ENCODE measurements around the gene NRG3.

The NRG3 gene

DNA sequence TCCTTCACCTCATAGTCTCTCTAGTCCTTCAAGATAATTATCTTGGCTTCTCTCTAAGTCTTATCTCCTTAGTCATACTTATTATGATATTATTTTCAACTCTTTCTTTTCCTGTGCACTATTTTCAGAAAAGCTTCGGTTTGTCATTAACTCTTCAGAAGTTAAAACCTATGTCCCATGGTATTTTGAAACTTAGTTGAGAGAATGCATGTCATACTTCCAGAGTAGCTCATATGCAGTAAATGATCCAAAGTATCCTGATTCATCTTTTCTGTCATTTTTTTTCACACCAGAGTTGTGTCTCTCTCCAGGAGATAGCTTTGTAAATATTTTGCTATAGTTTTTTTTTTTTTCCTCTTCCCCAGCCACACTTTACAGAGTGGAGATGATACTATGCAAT, 1008.6 kb downstream of the NRG3 start:
- ChIA-PET POLR2A (no interaction called here), CTCF (interaction anchor here (1.1 to 1.2 kb wide), 2 partner anchors 852 to 987 kb away, joined by 3 read pairs; no protein-coding TSS in a partner anchor)
- TF ChIP-seq, protein P1, sequence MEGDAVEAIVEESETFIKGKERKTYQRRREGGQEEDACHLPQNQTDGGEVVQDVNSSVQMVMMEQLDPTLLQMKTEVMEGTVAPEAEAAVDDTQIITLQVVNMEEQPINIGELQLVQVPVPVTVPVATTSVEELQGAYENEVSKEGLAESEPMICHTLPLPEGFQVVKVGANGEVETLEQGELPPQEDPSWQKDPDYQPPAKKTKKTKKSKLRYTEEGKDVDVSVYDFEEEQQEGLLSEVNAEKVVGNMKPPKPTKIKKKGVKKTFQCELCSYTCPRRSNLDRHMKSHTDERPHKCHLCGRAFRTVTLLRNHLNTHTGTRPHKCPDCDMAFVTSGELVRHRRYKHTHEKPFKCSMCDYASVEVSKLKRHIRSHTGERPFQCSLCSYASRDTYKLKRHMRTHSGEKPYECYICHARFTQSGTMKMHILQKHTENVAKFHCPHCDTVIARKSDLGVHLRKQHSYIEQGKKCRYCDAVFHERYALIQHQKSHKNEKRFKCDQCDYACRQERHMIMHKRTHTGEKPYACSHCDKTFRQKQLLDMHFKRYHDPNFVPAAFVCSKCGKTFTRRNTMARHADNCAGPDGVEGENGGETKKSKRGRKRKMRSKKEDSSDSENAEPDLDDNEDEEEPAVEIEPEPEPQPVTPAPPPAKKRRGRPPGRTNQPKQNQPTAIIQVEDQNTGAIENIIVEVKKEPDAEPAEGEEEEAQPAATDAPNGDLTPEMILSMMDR (IDR thresholded peaks at IDR 0.05; ENCODE audit: control extremely low read depth, extremely low read depth, low read depth, missing control alignments) = no peak
- DNase-seq (ENCODE audit: extremely low spot score) = no peak

DNA sequence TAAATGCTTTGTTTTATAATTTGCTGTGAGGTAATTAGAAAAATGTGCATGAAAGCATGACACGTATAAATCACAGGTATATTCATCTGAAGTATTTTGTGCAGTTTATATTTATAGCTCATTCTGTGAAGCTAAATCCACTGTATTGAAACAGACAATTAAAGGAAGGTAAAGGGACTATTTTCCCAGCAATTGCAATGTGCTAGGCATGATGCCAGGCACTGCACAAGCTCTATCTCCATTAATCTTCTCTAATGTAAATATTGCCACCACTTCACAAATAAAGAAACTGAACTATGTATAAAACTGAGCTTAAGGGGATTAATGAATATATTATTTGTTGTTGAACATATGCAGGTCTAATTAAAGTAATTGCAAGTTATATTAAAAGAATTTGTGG, 1012.5 kb downstream of the NRG3 start:
- POLR2A ChIA-PET = no interaction called here
- CTCF ChIA-PET = interaction anchor here (1.1 to 1.6 kb wide), 2 partner anchors 8 to 13 kb away, joined by 3 to 4 read pairs; no protein-coding TSS in a partner anchor
- DNase-seq (ENCODE audit: extremely low spot score) = no peak
- TF ChIP-seq, protein P1 (IDR thresholded peaks at IDR 0.05; ENCODE audit: control extremely low read depth, extremely low read depth, low read depth, missing control alignments) = no peak

DNA sequence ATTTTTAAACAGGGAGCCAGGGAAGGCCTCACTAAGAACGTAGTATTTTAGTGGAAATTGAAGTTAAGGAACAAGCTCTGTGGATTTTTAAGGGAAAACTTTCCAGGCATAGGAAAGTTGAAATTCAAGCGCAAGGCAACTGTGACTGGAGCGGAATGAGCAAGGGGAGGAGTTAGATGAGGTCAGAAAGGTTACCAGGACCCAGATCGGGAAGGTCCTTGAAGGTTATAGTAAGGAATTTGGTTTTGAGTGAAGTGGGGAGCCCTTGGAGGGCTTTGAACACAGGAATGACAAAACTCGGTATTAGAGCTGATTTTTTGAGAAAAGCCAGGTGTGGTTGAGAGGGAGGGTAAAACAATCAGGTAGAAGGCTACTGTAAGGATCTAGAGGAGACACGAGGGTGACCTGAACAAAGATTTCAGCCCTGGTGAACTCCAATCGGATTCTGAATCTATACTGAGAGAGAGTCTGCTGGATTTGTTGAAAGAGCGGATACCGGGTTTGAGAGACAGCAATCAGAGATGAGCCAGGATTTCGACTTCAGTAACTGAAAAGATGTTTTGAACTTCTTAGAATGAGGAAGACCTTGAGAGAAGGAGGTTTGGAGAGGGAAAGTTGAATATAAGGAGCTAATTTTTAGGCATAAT, 1013.9 kb downstream of the NRG3 start:
- ChIA-PET POLR2A (no interaction called here), CTCF (interaction anchor here (1.7 kb wide), 1 partner anchor 15 kb away, joined by 3 read pairs; no protein-coding TSS in a partner anchor)
- DNase-seq (ENCODE audit: extremely low spot score) = no peak
- TF ChIP-seq, protein P1 (IDR thresholded peaks at IDR 0.05; ENCODE audit: control extremely low read depth, extremely low read depth, low read depth, missing control alignments) = no peak

DNA sequence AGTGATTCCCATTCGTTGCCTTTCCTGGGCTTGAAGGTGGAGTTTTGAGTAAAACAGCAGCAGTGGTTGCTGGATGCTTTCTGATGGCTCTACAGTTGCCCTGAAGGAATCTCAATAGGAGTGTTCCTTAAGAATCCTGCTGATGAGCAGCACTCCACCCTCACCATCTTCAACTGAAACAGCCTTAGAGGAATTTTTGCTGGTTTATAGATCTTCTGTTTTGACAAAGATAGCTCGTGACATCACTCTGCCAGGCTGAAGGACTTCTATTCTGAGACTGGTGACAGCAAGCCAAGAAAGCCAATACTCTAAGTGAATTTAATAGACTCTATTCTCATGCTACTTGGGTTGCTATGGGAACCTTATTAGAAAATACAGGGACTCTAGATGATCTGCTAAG, 1014.7 kb downstream of the NRG3 start:
- TF ChIP-seq, protein P1 (IDR thresholded peaks at IDR 0.05; ENCODE audit: control extremely low read depth, extremely low read depth, low read depth, missing control alignments) = no peak
- DNase-seq (ENCODE audit: extremely low spot score) = no peak
- POLR2A ChIA-PET = no interaction called here
- CTCF ChIA-PET = no interaction called here

DNA sequence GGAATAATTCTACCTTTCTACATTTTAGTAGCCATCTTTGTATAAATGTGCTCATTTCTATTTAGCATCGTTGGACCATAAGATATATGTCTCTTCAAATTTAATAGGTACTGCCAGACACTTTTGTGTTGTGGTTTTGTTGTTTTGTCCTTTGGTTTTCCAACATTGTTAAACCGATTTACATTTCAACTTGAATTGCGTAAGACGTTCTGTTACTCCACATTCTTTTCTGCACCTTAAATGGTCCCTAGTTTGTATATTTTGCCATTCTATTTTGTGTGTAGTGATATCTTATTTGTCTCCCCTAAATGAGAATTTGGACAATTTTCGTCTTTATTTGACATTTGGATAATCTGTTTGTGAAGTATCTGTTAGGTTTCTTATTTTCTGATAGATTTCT, 1015.6 kb downstream of the NRG3 start:
- ChIA-PET POLR2A (no interaction called here), CTCF (no interaction called here)
- TF ChIP-seq, protein P1 (IDR thresholded peaks at IDR 0.05; ENCODE audit: control extremely low read depth, extremely low read depth, low read depth, missing control alignments) = no peak
- DNase-seq (ENCODE audit: extremely low spot score) = no peak

DNA sequence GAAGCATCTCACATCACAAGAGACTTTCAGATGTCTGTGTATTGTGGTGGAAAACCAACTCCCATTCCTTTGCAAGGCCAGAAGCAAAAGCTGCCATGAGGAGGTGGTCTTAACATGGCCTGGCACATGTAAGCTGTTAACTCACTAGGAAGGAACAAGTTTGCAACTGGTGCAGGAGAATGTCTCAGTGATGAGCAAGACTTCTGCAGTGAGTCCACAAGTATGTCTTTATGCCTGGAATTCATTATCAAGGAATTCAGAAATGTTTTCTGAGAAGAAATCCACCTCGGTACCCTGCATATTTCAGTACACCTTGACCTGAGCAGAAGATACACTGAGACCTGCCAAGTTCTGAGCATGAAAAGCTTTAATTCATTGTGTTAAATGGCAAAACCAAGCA, 1033.1 kb downstream of the NRG3 start:
- POLR2A ChIA-PET = no interaction called here
- TF ChIP-seq, protein P1 (IDR thresholded peaks at IDR 0.05; ENCODE audit: control extremely low read depth, extremely low read depth, low read depth, missing control alignments) = no peak
- no peak for DNase-seq (ENCODE audit: extremely low spot score)
- CTCF ChIA-PET = interaction anchor here (1.1 kb wide), 1 partner anchor 96 kb away, joined by 3 read pairs; no protein-coding TSS in a partner anchor

Data from GM10248 (cell line).